Spinal cord (tissue), 10 donors: ENCODE results near the gene KCNJ9. TPM values are rescaled to one million over a fixed set of nuclear protein-coding genes. Genes with fewer than 3 reads are reported as not detected.
"Not testable (repeated sequence)": the region's sequence is repeated elsewhere in the genome, so short reads cannot be mapped to it uniquely, and the experiment has no call there.

Source experiments
- DNase-seq, 6 donors: peaks; one replicate each; pipeline versions ENCODE4 v3.0.0 to v3.0.0-alpha.2; 2013 to 2015; ENCODE audit warnings: low spot score in 6 of 6, low read depth in 4 of 6
- H3K27ac ChIP-seq: one replicate; pipeline ENCODE4 v1.5.1; 2013; ENCODE audit warnings: low read depth, low read length, control low read depth
- H3K27me3 ChIP-seq: one replicate; pipeline ENCODE4 v1.6.1; 2013; ENCODE audit warnings: low read length; ENCODE audit not compliant: control insufficient read depth, insufficient read depth
- H3K36me3 ChIP-seq: one replicate; pipeline ENCODE4 v1.6.1; 2013; ENCODE audit warnings: low read length; ENCODE audit not compliant: control insufficient read depth, insufficient read depth
- H3K4me1 ChIP-seq: one replicate; pipeline ENCODE4 v1.6.1; 2013; ENCODE audit warnings: low read length; ENCODE audit not compliant: control insufficient read depth, insufficient read depth
- H3K4me3 ChIP-seq: one replicate; pipeline ENCODE4 v1.5.1; 2013; ENCODE audit warnings: low read depth, low read length, control low read depth
- H3K9me3 ChIP-seq: one replicate; pipeline ENCODE4 v1.6.1; 2013; ENCODE audit warnings: low read length; ENCODE audit not compliant: control insufficient read depth, insufficient read depth
- WGBS: methylation state at CpG from one replicate; pipeline ENCODE4 v1.1.5; 2013; ENCODE audit warnings: missing lambda C conversion rate; ENCODE audit not compliant: insufficient coverage; 5-methylcytosine and 5-hydroxymethylcytosine counted together
- polyA plus RNA-seq, 2 donors: library from polyadenylated mRNA; unstranded; fragments of 120-200 nt; gene quantifications; one replicate each; pipeline ENCODE4 v1.2.1, GENCODE V29; 2013; ENCODE audit not compliant: insufficient read length in 2 of 2
- total RNA-seq, 2 donors: library from RNA; depleted of rRNA in 1 of 2; stranded (reverse); fragments of 120-200 nt in 1 of 2; fragments of >200 nt in 1 of 2; gene quantifications; one replicate each; pipeline versions ENCODE4 v1.2.3 to v1.2.4, GENCODE V29; 2013 to 2014
- donor health status: healthy.

The KCNJ9 gene
- total and polyA plus RNA-seq, 4 donors = 2.3 to 11.2 (median 7.7) TPM

- H3K4me3 ChIP-seq = peak overlapping the region; percentile 9
- no peaks in the 10 kb centered on the region for H3K27me3 ChIP-seq
- peak overlapping the region; percentile 93 for H3K27ac ChIP-seq
- 19% methylated on average over 4 of the region's 13 CpGs for WGBS
- no peaks in the 10 kb centered on the region for H3K9me3 ChIP-seq
- H3K36me3 ChIP-seq = no peaks in the 10 kb centered on the region
- peak in 2 of 6 donors; percentile 93 to 94 for DNase-seq
- peaks cover 68% of the 10 kb centered on the region for H3K4me1 ChIP-seq
These were observed 19.8 kb downstream of the KCNJ9 start for GRCh38 chr1:160101037-160101716.

- Histone ChIP-seq H3K27ac (peak overlapping the region; percentile 93), H3K4me3 (no peak overlapping the region), H3K9me3 (no peaks in the 10 kb centered on the region), H3K4me1 (peaks cover 61% of the 10 kb centered on the region), H3K36me3 (no peaks in the 10 kb centered on the region), H3K27me3 (no peaks in the 10 kb centered on the region)
- peak in 2 of 6 donors; percentile 36 to 60 for DNase-seq
- 53% methylated on average over 5 of the region's 9 CpGs for WGBS
These were observed 20.6 kb downstream of the KCNJ9 start for GRCh38 chr1:160101717-160102522.

DNA sequence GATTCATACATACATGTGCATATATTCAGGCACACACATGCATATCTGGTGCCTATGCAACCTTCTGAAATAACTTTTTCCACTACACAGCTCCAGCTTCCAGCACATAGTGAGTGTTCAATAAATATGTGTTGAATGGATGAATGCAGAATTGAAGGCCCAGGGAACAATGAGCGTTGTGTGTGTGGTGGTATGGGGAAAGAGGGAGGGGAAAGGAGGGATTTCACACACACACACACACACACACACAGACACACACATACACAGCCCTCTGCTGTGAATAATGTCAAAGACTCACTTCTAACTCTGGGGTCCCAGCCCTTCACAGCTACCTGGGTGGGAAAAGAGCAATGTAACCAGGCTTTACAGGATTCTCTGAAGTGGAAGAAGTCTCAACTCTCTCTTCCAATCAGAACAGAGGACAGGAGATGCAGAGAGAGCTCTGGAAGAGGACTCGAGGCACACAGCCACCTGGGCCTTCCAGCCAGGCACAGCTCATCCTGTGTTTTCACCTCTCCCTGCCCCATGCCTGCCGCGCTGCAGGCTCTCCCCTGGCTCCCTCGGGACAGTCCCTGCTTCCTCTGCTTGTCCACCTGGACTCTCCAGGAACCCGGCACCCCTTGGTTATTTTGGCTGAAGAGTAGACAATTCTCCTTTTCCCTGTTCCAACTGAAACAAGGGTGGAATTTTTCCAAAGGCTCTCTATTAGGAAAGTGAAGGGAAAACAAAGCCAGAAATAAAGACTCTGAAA, 22.5 kb downstream of the KCNJ9 start:
- Histone ChIP-seq H3K4me1 (peaks cover 52% of the 10 kb centered on the region), H3K4me3 (no peak overlapping the region), H3K27me3 (no peaks in the 10 kb centered on the region), H3K27ac (peak overlapping the region; percentile 93), H3K9me3 (no peaks in the 10 kb centered on the region), H3K36me3 (no peaks in the 10 kb centered on the region)
- WGBS = no CpG with 5 or more reads among the region's 6 CpGs
- DNase-seq = peak in 2 of 6 donors; percentile 18 to 84

DNA sequence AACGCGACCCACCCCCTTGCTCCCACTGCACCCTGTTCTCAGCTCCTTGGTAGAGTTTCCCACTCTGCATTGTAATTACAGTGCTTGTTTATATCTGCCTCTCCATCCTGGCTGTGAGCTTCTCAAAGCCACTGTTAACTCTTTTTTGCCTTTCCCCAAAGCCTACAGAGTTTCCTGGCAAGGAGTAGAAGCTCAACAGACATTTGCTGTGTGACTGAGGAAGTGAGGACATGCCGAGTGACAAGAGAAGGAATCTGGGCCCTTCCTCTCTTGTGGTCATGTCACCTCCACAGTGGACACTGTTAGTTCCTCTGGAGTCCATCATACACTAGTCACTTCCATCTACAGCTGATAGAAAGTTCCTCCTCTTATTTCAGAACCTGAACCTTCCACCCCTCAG, 23.1 kb downstream of the KCNJ9 start:
- Histone ChIP-seq H3K4me3 (no peak overlapping the region), H3K4me1 (peaks cover 54% of the 10 kb centered on the region), H3K27ac (peak overlapping the region; percentile 93), H3K9me3 (no peaks in the 10 kb centered on the region), H3K27me3 (no peaks in the 10 kb centered on the region), H3K36me3 (no peaks in the 10 kb centered on the region)
- DNase-seq = peak in 1 of 6 donors; percentile 18
- 22% methylated on average over 3 of the region's 3 CpGs for WGBS

- no peak overlapping the region for H3K4me3 ChIP-seq
These were observed 23.8 kb downstream of the KCNJ9 start for GRCh38 chr1:160105155-160105554.

DNA sequence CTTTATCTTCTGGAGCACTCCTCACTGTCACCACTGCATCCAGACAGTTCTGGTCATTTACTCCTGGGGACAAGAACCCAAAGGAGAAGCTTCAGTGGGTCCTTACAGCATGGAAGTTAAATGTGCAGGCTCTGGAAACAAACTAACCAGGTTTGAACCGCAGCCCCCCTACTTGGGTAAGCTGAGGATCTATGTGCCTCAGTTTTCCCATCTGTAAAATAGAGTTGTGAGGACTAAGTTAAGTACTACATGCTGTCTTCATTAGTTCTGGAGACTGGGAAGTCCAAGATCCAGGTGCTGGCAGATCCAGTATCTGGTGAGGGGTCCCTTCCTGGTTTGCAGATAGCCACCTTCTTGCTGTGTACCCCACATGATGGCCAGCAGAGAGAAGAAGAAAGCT, 26.2 kb downstream of the KCNJ9 start:
- no peak for DNase-seq
- Histone ChIP-seq H3K36me3 (no peaks in the 10 kb centered on the region), H3K27me3 (no peaks in the 10 kb centered on the region), H3K27ac (no peak overlapping the region), H3K4me3 (no peak overlapping the region), H3K4me1 (peaks cover 65% of the 10 kb centered on the region), H3K9me3 (no peaks in the 10 kb centered on the region)
- WGBS = no CpG with 5 or more reads among the region's 1 CpG

More at GRCh38 chr1:160105155-160105554, 23.8 kb downstream of the KCNJ9 start:
- H3K27me3 ChIP-seq = no peaks in the 10 kb centered on the region
- H3K4me1 ChIP-seq = peaks cover 60% of the 10 kb centered on the region
- H3K36me3 ChIP-seq = no peaks in the 10 kb centered on the region
- no peak for DNase-seq
- 80% methylated on average over 2 of the region's 5 CpGs for WGBS
- H3K9me3 ChIP-seq = no peaks in the 10 kb centered on the region
- peak overlapping the region; percentile 93 for H3K27ac ChIP-seq

- Histone ChIP-seq H3K27ac (peak overlapping the region; percentile 80), H3K36me3 (no peaks in the 10 kb centered on the region), H3K9me3 (no peaks in the 10 kb centered on the region), H3K4me1 (peaks cover 67% of the 10 kb centered on the region), H3K27me3 (no peaks in the 10 kb centered on the region), H3K4me3 (no peak overlapping the region)
- 11% methylated on average over 5 of the region's 6 CpGs for WGBS
- DNase-seq = peak in 2 of 6 donors; percentile 56 to 84
These were observed 27.7 kb downstream of the KCNJ9 start for GRCh38 chr1:160108888-160109662.

DNA sequence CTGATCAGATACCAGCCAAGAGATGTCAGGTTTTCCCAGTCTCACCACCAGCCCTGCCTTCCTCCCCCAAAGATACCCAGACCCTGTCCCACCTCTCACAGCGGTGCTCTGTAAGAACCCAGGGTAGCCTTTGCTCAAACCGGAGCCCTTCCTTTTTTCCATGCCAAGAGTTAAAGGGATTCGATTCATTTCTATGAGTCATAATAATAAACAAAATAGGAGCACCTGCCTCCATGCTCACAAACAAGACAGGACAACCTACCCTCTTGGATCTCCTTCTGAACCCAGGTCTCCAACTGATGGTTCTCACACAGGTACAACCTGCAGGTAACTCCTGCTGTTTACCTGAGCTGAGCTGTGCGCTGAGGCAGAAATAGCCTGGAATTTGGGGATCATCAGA, 28.3 kb downstream of the KCNJ9 start:
- H3K9me3 ChIP-seq = no peaks in the 10 kb centered on the region
- H3K27ac ChIP-seq = peak overlapping the region; percentile 80
- no peak for DNase-seq
- no peaks in the 10 kb centered on the region for H3K27me3 ChIP-seq
- peaks cover 67% of the 10 kb centered on the region for H3K4me1 ChIP-seq
- no peak overlapping the region for H3K4me3 ChIP-seq
- WGBS = 100% methylated on average over 1 of the region's 4 CpGs
- no peaks in the 10 kb centered on the region for H3K36me3 ChIP-seq

DNA sequence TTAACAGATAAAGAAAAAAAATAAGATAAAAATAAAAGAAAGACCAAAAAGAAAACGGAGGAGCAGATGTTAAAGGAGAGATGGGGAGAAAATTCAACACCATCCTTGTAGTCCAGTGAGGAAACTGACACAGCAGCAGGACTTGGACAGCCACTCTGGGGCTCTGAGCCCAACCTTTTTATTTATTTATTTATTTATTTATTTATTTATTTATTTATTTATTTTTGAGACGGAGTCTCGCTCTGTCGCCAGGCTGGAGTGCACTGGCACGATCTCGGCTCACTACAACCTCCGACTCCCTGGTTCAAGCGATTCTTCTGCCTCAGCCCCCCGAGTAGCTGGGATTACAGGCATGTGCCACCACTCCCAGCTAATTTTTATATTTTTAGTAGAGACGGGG, 30.1 kb downstream of the KCNJ9 start:
- H3K4me1 ChIP-seq = peaks cover 74% of the 10 kb centered on the region
- 93% methylated on average over 3 of the region's 10 CpGs for WGBS
- H3K27me3 ChIP-seq, H3K36me3 ChIP-seq, DNase-seq, H3K4me3 ChIP-seq, H3K9me3 ChIP-seq: not testable (repeated sequence)
- peak overlapping the region; percentile 15 for H3K27ac ChIP-seq
